GM21390 (cell line): Measurements from ENCODE around the gene ACADM.
"Not testable (repeated sequence)": the region's sequence is repeated elsewhere in the genome, so short reads cannot be mapped to it uniquely, and the experiment has no call there.

Experiments
- ATAC-seq: cut with Tn5 transposase; IDR thresholded peaks from one replicate; pipeline ENCODE4 v1.9.1; 2021; ENCODE audit not compliant: unreplicated experiment

The ACADM gene

GRCh38 chr1:75733661-75734060, 9.2 kb downstream of the ACADM start:
- no peak for ATAC-seq

GRCh38 chr1:75736016-75736415, 11.5 kb downstream of the ACADM start:
- no peak for ATAC-seq

- no peak for ATAC-seq
These were observed 17.6 kb downstream of the ACADM start for GRCh38 chr1:75742047-75742625.

GRCh38 chr1:75745276-75745675, 20.8 kb downstream of the ACADM start:
- peak; percentile 84 for ATAC-seq

- not testable (repeated sequence) for ATAC-seq
These were observed 32.7 kb downstream of the ACADM start for GRCh38 chr1:75757210-75757609.

- not testable (repeated sequence) for ATAC-seq
These were observed 34.0 kb downstream of the ACADM start for GRCh38 chr1:75758543-75758942.

- ATAC-seq = no peak
These were observed 39.6 kb downstream of the ACADM start for GRCh38 chr1:75764057-75764655.

GRCh38 chr1:75765697-75766355, 41.3 kb downstream of the ACADM start:
- no peak for ATAC-seq

- ATAC-seq = no peak
These were observed 43.5 kb downstream of the ACADM start for GRCh38 chr1:75768016-75768415.

- no peak for ATAC-seq
These were observed 46.3 kb downstream of the ACADM start for GRCh38 chr1:75770761-75771160.

- ATAC-seq = no peak
These were observed 47.5 kb downstream of the ACADM start for GRCh38 chr1:75771978-75772377.

GRCh38 chr1:75777812-75778211, 53.3 kb downstream of the ACADM start:
- not testable (repeated sequence) for ATAC-seq

GRCh38 chr1:75778694-75779093, 54.2 kb downstream of the ACADM start:
- ATAC-seq = not testable (repeated sequence)

GRCh38 chr1:75780183-75780582, 55.7 kb downstream of the ACADM start:
- not testable (repeated sequence) for ATAC-seq

- not testable (repeated sequence) for ATAC-seq
These were observed 59.4 kb downstream of the ACADM start for GRCh38 chr1:75783920-75784319.

- ATAC-seq = peak; percentile 24
These were observed 60.9 kb downstream of the ACADM start for GRCh38 chr1:75785320-75785982.

GRCh38 chr1:75785983-75786853, 61.7 kb downstream of the ACADM start, which contains the start of gene RABGGTB:
Gene RABGGTB (plus strand): TSS chr1:75786256. CDS start chr1:75786272, 16 bp downstream.
- peak; percentile 72 for ATAC-seq

GRCh38 chr1:75786901-75787493, 62.5 kb downstream of the ACADM start:
- no peak for ATAC-seq

GRCh38 chr1:75787524-75787923, 63.0 kb downstream of the ACADM start:
- no peak for ATAC-seq

GRCh38 chr1:75789988-75790387, 65.5 kb downstream of the ACADM start:
- ATAC-seq = no peak
